NCI-H2029 treated with DMSO at 0.1 percent for 48 hours (cell line): Measurements from ENCODE around the gene C1QTNF2.
A peak's percentile ranks its signal among the peaks of the same experiment; 100 is the strongest.

Experiments
- DNase-seq: peaks from one replicate; lab custom pipeline; 2025; lab: John Stamatoyannopoulos, UW

The C1QTNF2 gene, protein sequence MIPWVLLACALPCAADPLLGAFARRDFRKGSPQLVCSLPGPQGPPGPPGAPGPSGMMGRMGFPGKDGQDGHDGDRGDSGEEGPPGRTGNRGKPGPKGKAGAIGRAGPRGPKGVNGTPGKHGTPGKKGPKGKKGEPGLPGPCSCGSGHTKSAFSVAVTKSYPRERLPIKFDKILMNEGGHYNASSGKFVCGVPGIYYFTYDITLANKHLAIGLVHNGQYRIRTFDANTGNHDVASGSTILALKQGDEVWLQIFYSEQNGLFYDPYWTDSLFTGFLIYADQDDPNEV

DNA sequence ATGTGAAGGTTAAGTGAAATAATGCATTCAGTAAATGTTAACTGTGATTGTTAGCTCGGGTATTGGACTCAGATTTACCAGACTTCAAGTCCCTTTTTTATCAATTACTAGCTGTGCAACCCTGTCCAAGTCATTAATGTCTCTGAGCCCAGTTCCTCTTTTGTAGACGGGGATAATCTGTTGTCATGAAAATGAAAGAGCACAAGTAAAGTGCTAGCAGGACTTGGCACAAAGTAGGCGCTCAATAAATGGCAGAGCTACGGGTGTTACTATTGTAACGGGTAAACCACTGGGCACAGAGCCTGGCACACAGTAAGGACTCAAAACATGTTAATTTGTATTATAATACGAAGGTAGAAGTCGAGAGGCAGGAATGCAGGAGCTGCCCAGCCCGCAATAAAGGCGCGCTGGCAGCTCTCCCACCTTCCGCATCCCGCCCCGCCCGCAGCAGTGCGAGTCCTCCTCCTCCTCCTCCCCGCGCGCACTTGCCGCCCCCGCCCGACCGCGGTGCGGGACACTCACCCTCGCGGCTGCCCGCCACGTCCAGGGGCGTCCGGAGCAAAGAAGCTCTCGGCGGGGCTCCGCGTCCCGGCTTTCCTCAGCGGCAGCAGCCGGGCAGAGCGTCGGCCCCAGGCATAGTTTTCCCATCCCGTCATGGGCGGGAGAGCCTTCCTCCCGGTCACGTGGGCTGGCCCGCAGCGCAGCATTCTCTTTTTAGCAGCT is at the start of gene C1QTNF2:
Gene C1QTNF2 (minus strand): TSS at position 637 of the 723 bp plus-strand sequence. CDS start 15,615 bp downstream, outside the sequence.
- DNase-seq = no peak

DNA sequence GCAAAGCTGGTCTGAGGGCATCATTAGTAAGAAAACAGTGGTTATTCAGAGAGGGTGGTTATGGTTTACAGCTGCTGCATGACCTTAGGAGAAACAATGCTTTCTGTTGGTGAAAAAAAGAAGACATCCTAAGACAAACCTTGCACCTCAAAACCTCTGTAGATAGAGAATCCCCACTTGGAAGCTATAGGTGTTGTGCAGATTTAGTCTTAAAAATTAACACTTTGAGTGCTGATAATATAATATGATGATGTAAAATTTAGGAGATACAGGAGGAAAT is 49.8 kb upstream of the C1QTNF2 start:
- DNase-seq = no peak

DNA sequence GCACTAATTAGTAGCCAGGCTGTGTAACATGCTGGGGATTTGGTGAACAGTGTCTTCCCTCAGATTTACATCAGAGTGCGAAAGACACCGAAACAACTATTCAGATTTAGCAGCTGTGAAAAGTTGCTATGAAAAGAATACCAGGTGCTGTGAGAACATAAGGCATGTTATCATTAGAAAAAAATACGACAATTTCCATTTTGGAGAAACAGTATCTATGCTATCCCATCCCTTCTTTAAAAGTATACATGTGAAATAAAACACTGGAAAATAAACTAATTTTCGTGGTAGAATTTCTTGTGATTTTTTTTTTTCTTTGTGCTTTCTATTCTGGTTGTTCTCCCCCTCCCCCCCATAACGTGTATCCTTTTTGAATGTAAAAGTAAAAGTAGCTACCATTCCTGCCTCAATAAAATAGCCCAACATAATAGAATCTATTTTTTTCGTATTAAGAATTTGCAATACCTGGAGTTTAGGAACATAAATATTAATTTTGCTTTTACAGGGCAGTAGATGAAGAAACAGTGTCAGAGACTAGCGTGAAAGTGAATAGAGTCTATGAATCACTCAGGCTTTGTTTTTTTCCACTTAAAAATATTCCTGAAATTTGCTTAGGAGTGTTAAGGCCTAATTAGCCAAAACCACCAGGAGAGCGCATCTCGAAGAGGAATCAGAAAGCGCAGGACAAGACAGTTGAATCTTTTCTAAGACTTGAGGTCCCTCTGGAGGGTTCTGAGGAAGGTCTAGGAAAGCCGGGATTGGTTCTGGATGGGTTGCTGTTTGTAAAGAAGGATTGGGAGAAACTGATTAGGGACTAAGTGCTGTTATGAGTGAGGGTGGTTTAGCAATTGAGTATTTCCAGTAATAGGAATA is 49.3 kb upstream of the C1QTNF2 start:
- no peak for DNase-seq

DNA sequence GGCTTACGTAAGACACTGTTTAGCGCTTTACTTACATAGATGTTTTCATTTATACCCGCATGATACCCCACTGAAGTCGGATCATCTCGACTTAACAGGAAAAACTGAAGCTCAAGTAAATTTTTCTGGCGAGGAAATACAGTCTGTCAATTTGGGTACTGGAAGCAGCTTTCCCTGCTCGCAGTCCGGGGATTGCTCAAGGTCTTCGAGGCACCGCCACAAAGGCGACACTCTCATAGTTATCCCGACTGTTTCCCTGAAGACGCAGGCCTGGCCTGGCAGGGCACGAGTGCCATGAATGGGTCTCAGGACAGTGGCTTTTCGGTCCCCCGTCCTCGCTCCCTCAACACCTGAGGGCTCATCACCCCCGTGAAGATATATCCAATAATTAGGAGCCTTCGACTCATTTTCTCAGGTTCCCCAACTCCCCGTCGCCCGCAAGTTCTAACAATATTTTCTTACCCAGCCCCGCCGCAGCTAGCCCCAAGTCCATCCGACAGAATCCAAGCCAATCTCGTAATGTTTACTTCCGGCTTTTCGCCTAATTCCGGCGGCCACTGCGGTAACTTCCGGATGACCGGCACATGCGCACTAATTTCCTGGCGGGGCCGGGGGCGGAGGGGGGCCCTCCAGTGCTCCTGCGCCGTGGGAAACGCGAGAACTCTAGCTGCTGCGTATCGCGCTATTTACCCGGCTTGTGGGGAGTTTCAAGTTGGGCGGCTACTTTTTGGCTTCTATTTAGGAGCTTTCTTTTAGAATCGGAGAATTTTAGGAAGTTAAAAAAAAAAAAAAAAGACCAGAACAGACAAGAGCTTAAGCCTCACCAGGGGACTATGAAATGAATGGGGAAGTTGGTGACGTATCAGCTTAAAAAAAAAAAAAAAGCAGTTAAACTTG is 48.4 kb upstream of the C1QTNF2 start, which contains the start of gene SLU7:
Gene SLU7 (minus strand): TSS at position 521 of the 897 bp plus-strand sequence. CDS start 3,787 bp downstream, outside the sequence.
- DNase-seq = peak; percentile 63

DNA sequence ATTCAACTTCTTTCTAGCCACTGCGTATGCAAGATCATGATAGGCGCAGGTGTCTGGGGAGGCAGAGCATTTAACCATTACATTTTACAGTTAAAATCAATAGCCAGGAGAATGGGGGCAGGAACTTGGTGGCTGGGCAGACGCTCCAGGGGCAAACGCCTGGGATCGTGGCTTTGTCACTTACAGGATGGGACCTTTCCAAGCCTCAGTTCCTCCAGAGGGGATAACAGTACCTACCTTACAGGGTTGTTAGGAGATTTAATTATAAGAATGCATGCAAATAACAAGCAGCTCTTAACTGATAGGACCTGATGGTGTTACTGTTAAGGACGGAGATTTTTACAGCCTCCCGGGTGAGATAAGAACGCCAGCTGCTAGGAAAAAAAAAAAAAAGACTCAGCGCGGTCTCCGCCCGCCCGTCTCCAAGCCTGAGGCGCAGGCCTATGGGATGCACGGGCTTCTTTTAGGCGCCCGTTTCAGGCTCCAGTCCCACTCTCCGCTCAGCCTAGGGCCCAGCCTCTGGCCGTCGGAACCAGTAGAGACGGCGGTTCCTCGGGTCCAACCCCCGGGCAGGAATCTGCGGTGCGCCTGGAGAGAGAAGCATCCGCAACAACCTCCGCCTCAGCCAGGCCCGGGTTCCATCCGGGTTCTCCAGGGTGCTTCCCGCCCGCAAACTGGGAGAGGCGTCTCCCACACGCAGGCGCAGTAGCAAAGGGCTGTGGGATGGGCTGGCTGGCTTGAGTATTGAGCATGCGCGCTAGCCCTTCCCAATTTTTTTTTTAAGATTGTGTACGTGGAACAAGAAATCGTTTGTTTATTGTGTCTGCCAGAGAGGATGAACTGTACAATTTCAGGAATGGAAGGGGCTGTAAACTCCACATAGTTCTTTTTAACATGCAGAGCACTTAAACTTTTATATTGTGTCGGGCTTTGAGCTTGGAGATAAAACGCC is 29.3 kb upstream of the C1QTNF2 start, which contains the start of gene FAM200C:
Gene FAM200C (minus strand): TSS at position 653 of the 952 bp plus-strand sequence. CDS start 4,564 bp downstream, outside the sequence.
- DNase-seq = peak; percentile 89

DNA sequence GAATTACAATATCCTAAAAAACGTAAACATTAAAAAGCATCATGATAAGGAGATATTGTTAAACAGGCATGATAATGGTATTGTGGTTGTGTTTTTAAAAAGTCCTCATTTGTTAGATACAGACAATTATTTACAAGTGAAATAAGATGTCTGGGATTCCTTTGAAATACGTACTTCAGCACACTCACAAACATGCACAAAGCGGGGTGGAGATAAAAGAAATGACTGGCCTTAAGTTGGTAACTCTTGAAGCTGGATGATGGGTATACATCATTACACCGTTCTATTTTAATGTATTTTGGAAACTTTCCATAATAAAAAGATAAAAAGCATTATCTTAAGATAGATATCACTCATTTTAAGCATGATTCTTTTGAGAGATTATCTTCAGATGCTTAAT is 28.4 kb upstream of the C1QTNF2 start:
- no peak for DNase-seq

DNA sequence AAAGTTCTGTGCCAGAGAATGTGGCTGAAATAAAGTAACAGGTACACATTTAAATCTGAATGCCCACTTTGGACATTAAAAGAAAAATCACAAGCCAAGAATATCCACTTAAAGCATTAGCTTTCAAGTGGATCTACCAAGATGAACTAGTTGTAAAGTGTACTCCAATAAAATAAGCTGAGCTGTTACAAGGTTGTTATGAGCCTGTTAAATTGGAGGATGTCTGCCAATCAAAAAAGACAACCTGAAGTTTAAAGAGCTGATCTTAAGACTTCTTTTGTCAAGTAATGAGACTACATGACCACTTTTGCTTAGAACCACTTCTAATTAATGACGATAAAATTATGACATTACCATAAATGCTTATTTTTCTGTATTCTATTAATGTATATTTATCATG is 27.1 kb upstream of the C1QTNF2 start:
- DNase-seq = no peak

DNA sequence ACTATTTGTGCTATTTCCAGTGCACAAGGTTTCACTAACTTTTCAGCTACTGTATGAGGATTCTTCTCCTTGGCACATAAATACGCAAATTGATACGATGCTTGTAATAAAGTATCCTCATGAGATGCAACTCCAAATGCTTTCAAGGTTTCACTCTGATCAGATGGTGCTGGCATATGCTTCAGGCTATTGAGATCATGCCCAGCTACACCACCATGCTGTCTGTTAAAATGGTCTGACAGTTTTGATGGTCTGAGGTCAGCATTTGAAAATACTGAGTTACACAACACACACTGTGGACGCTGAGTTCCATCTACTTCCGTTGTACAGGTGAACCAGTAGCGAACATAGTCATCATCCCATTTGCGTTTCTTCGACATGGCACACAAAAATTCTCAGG is 24.7 kb upstream of the C1QTNF2 start:
- DNase-seq = no peak

DNA sequence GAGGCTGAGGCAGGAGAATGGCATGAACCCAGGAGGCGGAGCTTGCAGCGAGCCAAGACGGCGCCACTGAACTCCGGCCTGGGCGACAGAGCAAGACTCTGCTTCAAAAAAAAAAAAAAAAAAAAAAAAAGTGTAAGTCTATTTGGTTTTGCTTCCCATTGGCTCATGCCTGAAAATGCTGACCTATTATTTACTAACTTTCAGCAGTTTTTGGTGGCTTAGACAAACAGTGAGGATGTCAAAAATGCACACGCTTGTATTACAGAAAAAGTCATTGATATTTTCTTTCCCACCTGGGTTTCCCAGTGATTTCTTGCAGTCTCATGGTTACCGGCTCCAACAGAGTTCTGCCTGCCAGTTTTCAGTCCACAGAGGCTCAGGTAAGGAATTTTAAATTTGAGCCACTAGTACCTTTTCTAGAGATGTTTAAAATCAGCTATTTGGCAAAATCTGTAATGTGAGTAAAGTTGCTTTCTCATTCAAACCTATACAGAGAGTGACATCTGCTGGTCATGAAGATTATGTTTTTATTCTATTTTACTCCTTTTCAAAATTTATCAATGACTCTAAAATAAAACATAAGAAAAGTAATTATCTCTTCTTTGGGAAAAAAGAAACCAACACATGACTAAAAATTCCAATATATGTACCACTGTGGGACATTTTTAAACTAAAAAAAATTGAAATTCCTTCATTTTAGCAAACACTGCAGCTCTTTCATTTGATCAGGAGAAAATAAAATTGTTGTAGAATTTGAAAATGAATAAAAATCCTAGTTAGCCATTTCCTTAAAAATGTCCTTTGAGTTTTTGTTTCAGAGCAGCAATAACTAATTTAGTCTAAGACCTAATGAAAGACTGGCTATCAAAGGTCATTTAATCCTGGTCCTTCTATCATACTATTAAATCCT is 20.6 kb upstream of the C1QTNF2 start:
- no peak for DNase-seq

DNA sequence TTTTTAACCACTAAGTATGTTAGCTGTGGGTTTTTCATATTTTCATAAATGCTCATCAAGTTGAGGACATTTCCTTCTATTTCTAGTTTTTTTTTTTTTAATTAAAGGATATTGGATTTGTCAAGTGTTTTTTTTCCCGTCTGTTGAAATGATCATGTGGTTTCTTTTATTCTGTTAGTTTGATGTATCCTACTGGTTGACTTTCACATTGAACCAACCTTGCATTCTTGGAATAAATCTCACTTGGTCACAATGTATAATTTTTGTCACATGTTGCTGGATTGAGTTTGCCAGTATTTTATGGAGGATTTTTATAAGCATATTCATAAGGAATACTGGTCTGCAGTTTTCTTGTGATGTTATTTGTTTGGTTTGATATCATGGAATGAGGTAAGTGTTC is 17.0 kb upstream of the C1QTNF2 start:
- DNase-seq = no peak

DNA sequence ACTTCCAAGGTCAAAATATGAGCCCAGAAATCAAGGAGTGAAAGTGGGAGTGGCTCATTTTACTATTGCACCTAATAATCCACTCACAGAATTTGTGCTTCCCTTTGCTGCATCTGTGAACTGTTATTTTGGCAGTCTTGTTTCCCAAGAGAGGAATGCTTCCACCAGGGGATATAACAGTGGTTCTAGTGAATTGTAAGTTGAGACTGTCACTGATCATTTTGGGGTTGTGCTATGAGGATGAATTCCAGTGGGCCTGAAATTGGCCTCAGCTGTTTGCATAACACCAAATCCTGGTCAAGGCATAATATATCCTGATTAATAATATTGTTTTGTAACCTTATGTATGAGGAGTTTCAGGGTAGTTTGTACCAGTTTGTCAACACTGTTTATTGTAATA is 15.1 kb upstream of the C1QTNF2 start:
- DNase-seq = no peak

DNA sequence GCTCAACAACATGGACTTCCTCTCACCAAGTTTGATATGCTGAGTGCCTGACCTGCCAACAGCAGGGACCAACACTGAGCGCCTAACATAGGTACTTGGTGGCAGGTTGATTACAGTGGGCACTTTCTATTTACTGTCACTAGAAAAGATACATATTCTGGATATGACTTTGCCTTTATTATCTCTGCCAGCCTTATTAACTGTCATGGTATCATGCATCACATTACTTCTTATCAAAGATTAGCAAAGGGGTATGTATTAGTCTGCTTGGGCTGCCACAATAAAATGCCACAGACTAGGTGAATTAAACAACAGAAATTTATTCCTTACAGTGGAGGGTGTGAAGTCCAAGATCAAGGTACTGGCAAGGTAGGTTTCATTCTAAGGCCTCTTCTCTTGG is 14.3 kb upstream of the C1QTNF2 start:
- DNase-seq = no peak

DNA sequence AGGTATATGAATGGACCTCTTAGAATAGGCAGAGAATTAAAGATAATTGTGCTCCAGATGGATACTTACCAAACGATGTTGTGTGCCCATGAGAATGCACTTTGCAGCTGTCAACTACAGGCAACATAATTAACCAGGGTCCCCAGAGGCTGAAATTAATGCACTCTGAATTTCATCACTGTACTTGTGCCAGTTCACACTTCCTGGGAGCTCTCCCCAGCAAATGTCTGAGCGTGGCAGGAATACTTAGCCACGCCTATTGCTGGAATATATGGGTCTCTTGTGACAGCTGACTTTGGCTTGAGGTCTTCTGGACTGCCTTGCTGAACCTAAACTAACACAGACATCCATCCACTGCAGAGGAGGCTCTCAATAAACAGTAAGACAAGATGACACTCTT is 11.9 kb upstream of the C1QTNF2 start:
- DNase-seq = no peak

DNA sequence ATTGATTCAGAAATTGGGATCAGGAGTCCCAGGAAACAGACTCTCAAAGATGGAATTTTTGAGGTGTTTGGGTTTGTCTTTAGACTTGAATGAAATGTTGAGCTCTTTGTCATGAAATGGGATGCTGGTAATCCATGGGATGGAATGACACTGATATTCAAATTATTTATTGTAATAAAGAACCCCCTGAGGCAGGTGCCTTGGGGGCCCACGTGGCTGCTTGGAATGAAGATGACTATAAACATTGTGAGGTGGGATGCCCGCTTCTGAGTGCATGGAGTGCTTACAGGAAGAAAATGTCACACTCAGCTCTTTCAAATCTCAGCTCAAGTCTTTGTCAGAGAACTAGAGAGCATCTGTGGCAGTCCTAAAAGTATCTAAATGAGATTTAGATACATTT is 9.6 kb upstream of the C1QTNF2 start:
- no peak for DNase-seq

DNA sequence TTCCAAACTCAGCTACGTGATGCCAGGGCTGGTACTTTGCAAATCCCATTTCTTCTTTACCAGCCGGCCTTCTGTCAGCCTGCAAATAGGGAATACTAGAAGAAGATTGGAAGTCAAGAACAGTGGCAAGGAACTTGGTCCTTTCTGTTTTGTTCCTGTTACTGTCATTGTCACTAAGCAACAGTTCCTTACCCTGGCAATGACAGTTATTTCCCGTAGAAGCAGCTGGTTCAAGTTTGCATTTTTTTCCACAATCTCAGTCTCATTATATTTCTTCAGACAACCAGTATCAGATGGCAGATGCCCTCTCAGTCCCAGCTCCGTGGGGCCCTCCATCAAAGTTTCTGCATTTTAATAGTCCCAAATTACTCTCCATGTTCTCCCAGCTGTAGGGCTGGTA is 9.1 kb upstream of the C1QTNF2 start:
- no peak for DNase-seq

DNA sequence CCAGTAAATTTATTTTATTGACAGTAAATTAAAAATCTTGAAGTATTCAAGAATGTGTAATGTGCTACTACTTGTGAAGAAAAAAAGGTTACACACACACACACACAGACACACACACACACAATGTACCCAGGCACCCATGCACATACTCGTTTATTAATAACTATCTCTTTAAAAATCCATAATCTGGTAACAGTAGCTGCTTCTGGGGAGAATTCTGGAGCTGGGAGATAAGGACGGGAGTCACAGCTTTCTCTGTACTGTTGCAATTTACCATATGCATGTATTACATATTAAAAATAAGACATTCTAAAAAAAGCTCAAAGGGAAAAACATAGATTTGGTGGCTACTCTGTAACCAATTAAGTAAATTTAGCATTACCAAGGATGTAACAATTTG is 7.9 kb upstream of the C1QTNF2 start:
- DNase-seq = no peak

DNA sequence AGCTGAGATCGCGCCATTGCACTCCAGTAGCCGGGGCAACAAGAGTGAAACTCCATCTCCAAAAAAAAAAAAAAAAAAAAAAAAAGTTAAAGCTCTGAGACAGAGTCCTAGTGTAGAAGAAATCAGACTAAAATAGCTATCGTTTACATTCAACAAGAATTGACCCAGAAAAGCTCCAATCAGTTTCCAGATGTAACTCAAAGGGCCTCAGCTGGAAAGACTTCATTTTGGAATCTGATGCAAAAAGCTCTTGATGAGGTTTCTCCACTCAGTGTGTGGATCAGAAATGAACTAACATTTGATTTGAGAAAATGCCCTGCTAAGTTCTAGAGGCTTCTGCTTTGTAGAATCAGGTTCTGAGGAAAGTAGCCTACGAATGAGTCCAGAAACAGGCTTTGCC is 7.2 kb upstream of the C1QTNF2 start:
- no peak for DNase-seq

DNA sequence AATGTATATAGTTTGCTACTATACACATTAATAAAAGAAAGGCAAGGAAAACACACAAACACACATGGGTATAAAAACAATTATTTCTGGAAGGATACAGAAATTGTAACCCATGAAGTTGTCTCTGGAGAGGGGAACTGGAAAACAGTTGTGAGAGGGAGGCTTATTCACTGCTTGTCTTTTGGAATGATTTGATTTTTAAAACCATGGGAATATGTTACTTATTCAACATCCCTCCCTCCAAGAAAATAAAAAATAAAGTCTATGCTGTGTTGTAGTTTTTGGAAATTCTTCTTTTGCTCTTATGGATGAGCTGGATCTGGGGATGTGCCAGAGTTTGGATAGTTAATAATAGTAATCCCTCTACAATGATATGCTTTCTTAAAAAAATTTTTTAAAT is 6.0 kb upstream of the C1QTNF2 start:
- no peak for DNase-seq

DNA sequence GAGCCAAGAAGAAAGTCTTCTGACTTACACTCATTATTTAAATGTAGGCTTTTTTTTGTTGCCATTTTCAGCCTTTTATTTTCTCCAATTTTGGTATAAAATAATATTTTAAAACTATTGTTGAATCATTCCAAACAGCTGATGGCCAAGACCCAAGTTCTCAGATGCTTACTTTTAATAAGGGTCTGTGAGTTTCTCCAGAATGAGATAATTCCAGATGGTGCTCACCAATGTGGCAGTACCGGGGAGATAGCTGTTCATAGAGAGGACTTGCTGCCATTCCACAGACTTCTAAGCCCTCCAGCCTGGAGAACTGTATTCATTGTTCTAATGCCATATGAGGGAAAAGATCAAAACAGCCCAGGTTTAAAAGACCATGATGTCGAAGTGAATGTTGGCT is 5.3 kb upstream of the C1QTNF2 start:
- no peak for DNase-seq
